ENCODE data around the gene FAM89A.

DNA sequence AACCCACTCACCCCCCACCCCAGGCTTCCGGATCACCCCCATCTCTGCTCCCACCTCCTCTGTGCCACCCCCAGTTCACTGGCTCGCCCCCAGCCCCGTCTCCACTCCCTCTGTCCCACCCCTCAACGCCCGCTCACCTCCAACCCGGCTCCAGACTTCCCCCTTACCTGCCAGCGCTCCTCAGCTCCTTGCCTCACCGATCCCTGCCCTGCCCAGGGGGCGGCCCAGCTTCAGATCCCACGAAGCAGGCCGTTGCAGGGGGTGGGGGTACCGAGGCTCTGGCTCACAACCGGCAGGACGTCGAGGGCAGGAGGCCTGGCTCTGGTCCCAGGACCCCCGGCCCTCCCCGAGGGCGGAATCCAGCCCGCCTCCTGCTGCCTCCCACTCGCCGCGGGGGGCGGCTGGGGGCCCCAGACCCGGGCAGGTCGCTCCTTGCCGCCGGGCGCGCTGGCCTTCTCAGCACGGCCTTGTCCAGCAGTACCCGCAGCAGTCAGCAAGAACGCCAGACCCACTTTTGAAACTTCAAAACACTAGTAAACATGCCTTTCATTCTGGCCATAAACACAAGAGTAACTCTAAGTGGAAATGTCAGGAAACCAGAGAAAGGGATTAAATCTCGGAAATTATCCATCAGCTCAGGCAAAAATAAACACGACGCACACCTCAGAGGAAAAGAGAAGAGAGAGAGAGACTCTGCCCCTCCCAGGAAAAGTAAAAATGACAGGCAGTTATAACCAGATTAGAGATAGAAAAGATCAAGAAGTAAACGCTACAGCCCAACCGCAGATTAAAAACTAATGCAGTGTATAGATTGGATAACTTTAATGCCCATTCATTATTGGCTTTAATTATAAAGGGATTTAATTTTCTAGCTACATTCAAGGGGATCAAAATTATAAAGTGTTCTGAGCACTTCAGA, 1.0 kb upstream of the FAM89A start:
- TF ChIP-seq DPF2 (CRISPR knock-in tag; IDR thresholded peaks at IDR 0.05; ENCODE audit: borderline replicate concordance, low read depth) (no peak), EP300 (IDR thresholded peaks at IDR 0.05; ENCODE audit: low read depth in 2 of 2, low read length in 2 of 2) (no peak), EP300 (CRISPR knock-in tag; IDR thresholded peaks at IDR 0.05; ENCODE audit: borderline replicate concordance) (no peak), POLR2A (IDR thresholded peaks at IDR 0.05; ENCODE audit: insufficient read depth in 1 of 2, low read depth in 2 of 2, low read length in 2 of 2) (no peak), ZNF792 (CRISPR knock-in tag; IDR thresholded peaks at IDR 0.05) (no peak), SOX13 (IDR thresholded peaks at IDR 0.05) (no peak), SOX13 (CRISPR knock-in tag; conservative IDR thresholded peaks at IDR 0.05 in 1 of 2, IDR thresholded peaks at IDR 0.05 in 1 of 2) (no peak), ZZZ3 (CRISPR knock-in tag; IDR thresholded peaks at IDR 0.05; ENCODE audit: borderline replicate concordance) (no peak), FOXK2 (IDR thresholded peaks at IDR 0.05) (no peak)
- TF ChIP-seq, protein P1, sequence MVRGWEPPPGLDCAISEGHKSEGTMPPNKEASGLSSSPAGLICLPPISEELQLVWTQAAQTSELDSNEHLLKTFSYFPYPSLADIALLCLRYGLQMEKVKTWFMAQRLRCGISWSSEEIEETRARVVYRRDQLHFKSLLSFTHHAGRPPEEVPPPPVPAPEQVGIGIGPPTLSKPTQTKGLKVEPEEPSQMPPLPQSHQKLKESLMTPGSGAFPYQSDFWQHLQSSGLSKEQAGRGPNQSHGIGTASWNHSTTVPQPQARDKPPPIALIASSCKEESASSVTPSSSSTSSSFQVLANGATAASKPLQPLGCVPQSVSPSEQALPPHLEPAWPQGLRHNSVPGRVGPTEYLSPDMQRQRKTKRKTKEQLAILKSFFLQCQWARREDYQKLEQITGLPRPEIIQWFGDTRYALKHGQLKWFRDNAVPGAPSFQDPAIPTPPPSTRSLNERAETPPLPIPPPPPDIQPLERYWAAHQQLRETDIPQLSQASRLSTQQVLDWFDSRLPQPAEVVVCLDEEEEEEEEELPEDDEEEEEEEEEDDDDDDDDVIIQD (CRISPR knock-in tag; IDR thresholded peaks at IDR 0.05; ENCODE audit: low read depth) = no peak
- TF ChIP-seq, protein P2, sequence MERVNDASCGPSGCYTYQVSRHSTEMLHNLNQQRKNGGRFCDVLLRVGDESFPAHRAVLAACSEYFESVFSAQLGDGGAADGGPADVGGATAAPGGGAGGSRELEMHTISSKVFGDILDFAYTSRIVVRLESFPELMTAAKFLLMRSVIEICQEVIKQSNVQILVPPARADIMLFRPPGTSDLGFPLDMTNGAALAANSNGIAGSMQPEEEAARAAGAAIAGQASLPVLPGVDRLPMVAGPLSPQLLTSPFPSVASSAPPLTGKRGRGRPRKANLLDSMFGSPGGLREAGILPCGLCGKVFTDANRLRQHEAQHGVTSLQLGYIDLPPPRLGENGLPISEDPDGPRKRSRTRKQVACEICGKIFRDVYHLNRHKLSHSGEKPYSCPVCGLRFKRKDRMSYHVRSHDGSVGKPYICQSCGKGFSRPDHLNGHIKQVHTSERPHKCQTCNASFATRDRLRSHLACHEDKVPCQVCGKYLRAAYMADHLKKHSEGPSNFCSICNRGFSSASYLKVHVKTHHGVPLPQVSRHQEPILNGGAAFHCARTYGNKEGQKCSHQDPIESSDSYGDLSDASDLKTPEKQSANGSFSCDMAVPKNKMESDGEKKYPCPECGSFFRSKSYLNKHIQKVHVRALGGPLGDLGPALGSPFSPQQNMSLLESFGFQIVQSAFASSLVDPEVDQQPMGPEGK (CRISPR knock-in tag; IDR thresholded peaks at IDR 0.05) = 0 out of 2 replicates have a peak, but pooled peaks have one; percentile 17

Measured in HepG2 (cell line).